SK-N-SH treated with all-trans-retinoic acid at 6 μM for 48 hours (cell line): ENCODE measurements around the gene FLYWCH2.

Experiments
- ATAC-seq: fragments of 200-7000 bp; cut with Tn5 transposase; 3 replicates; pipeline ENCODE4 v1.9.1; 2020; ENCODE audit warnings: mild to moderate bottlenecking, moderate library complexity
- ARNTL ChIP-seq: fragments of 450-650 bp; formaldehyde crosslinking; IDR thresholded peaks from 2 replicates; pipeline ENCODE4 v1.5.0; 2020; ENCODE audit warnings: low read depth, mild to moderate bottlenecking, moderate library complexity, borderline replicate concordance
- BACH2 ChIP-seq: fragments of 250-450 bp; sonication (Bioruptor Pico); IDR thresholded peaks from 2 replicates; pipeline ENCODE4 v1.9.0; 2021; ENCODE audit warnings: mild to moderate bottlenecking, borderline replicate concordance
- CSDC2 ChIP-seq: fragments of 250-450 bp; sonication (Bioruptor Pico); IDR thresholded peaks from 2 replicates; pipeline ENCODE4 v1.5.0; 2020; ENCODE audit warnings: mild to moderate bottlenecking, moderate library complexity
- CSRNP3 ChIP-seq: fragments of 250-450 bp; sonication (Bioruptor Pico); IDR thresholded peaks from 2 replicates; pipeline ENCODE4 v1.5.1; 2021; ENCODE audit warnings: mild to moderate bottlenecking, moderate library complexity
- ESRRG ChIP-seq: fragments of 250-450 bp; sonication (Bioruptor Pico); IDR thresholded peaks from 2 replicates; pipeline ENCODE4 v1.6.1; 2021; ENCODE audit warnings: mild to moderate bottlenecking
- ISL1 ChIP-seq: fragments of 250-450 bp; sonication (Bioruptor Pico); IDR thresholded peaks from 2 replicates; pipeline ENCODE4 v2.1.2; 2022; ENCODE audit warnings: mild to moderate bottlenecking, moderate library complexity
- OSR1 ChIP-seq: fragments of 250-450 bp; sonication (Bioruptor Pico); IDR thresholded peaks from 2 replicates; pipeline ENCODE4 v1.8.0; 2022; ENCODE audit warnings: moderate library complexity, mild to moderate bottlenecking, inconsistent platforms
- PPARA ChIP-seq: fragments of 250-450 bp; sonication (Bioruptor Pico); IDR thresholded peaks from 2 replicates; pipeline ENCODE4 v1.5.0; 2020; ENCODE audit warnings: mild to moderate bottlenecking, borderline replicate concordance
- RARB ChIP-seq: fragments of 250-450 bp; sonication (Bioruptor Pico); IDR thresholded peaks from 2 replicates; pipeline ENCODE4 v1.8.0; 2021; ENCODE audit warnings: mild to moderate bottlenecking, moderate library complexity
- SNAI2 ChIP-seq: fragments of 250-450 bp; sonication (Bioruptor Pico); IDR thresholded peaks from 2 replicates; pipeline ENCODE4 v1.5.0; 2020; ENCODE audit warnings: mild to moderate bottlenecking, moderate library complexity
- TCF4 ChIP-seq: fragments of 250-450 bp; sonication (Bioruptor Pico); IDR thresholded peaks from 2 replicates; pipeline ENCODE4 v1.8.0; 2021; ENCODE audit warnings: mild to moderate bottlenecking, moderate library complexity, borderline replicate concordance
- TOX ChIP-seq: fragments of 250-450 bp; sonication (Bioruptor Pico); IDR thresholded peaks from 2 replicates; pipeline ENCODE4 v1.8.0; 2021; ENCODE audit warnings: mild to moderate bottlenecking, moderate library complexity, borderline replicate concordance
- ZC3H10 ChIP-seq: fragments of 250-450 bp; sonication (Bioruptor Pico); IDR thresholded peaks from 2 replicates; pipeline ENCODE4 v1.5.1; 2021; ENCODE audit warnings: mild to moderate bottlenecking, moderate library complexity
- ZFP3 ChIP-seq: fragments of 250-450 bp; sonication (Bioruptor Pico); IDR thresholded peaks from 2 replicates; pipeline ENCODE4 v1.5.0; 2020; ENCODE audit warnings: mild to moderate bottlenecking, moderate library complexity
- ZFP30 ChIP-seq: fragments of 450-650 bp; formaldehyde crosslinking; IDR thresholded peaks from 2 replicates; pipeline ENCODE4 v1.5.0; 2022; ENCODE audit warnings: mild to moderate bottlenecking, moderate library complexity
- ZNF70 ChIP-seq: fragments of 450-650 bp; formaldehyde crosslinking; IDR thresholded peaks from 2 replicates; pipeline ENCODE4 v1.5.0; 2020; ENCODE audit warnings: mild to moderate bottlenecking, moderate library complexity
- ZNF8 ChIP-seq: fragments of 450-650 bp; formaldehyde crosslinking; IDR thresholded peaks from 2 replicates; pipeline ENCODE4 v1.5.0; 2020; ENCODE audit warnings: mild to moderate bottlenecking, moderate library complexity
- TF ChIP-seq, protein P1 (sequence below): fragments of 250-450 bp; sonication (Bioruptor Pico); IDR thresholded peaks from 2 replicates; pipeline ENCODE4 v1.8.0; 2021; ENCODE audit warnings: low read depth, mild to moderate bottlenecking, moderate library complexity, borderline replicate concordance
- TF ChIP-seq, protein P2 (sequence below): fragments of 250-450 bp; sonication (Bioruptor Pico); IDR thresholded peaks from 2 replicates; pipeline ENCODE4 v1.8.0; 2020; ENCODE audit warnings: mild to moderate bottlenecking, moderate library complexity, borderline replicate concordance
- TF ChIP-seq, protein P3 (sequence below): fragments of 250-450 bp; sonication (Bioruptor Pico); IDR thresholded peaks from 2 replicates; pipeline ENCODE4 v1.5.0; 2020; ENCODE audit warnings: mild to moderate bottlenecking, moderate library complexity

FLYWCH2 gene

GRCh38 chr16:2883458-2883908 lies 468 bp downstream of the FLYWCH2 start:
- peak; percentile 32 for ATAC-seq

GRCh38 chr16:2884041-2884451 lies 1.0 kb downstream of the FLYWCH2 start:
- TF ChIP-seq, protein P1, sequence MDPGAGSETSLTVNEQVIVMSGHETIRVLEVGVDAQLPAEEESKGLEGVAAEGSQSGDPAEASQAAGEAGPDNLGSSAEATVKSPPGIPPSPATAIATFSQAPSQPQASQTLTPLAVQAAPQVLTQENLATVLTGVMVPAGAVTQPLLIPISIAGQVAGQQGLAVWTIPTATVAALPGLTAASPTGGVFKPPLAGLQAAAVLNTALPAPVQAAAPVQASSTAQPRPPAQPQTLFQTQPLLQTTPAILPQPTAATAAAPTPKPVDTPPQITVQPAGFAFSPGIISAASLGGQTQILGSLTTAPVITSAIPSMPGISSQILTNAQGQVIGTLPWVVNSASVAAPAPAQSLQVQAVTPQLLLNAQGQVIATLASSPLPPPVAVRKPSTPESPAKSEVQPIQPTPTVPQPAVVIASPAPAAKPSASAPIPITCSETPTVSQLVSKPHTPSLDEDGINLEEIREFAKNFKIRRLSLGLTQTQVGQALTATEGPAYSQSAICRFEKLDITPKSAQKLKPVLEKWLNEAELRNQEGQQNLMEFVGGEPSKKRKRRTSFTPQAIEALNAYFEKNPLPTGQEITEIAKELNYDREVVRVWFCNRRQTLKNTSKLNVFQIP (CRISPR knock-in tag): no peak
- TF ChIP-seq, protein P2, sequence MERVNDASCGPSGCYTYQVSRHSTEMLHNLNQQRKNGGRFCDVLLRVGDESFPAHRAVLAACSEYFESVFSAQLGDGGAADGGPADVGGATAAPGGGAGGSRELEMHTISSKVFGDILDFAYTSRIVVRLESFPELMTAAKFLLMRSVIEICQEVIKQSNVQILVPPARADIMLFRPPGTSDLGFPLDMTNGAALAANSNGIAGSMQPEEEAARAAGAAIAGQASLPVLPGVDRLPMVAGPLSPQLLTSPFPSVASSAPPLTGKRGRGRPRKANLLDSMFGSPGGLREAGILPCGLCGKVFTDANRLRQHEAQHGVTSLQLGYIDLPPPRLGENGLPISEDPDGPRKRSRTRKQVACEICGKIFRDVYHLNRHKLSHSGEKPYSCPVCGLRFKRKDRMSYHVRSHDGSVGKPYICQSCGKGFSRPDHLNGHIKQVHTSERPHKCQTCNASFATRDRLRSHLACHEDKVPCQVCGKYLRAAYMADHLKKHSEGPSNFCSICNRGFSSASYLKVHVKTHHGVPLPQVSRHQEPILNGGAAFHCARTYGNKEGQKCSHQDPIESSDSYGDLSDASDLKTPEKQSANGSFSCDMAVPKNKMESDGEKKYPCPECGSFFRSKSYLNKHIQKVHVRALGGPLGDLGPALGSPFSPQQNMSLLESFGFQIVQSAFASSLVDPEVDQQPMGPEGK (CRISPR knock-in tag): no peak
- TF ChIP-seq BACH2 (CRISPR knock-in tag) (no peak), ISL1 (no peak)
- ATAC-seq: no peak

More at GRCh38 chr16:2883458-2883908, 468 bp downstream of the FLYWCH2 start:
- no peak for TF ChIP-seq ZFP30 (CRISPR knock-in tag)
- no peak for TF ChIP-seq ISL1
- TF ChIP-seq OSR1 (CRISPR knock-in tag): no peak
- no peak for TF ChIP-seq CSDC2 (CRISPR knock-in tag)
- no peak for TF ChIP-seq ESRRG
- TF ChIP-seq ZNF70 (CRISPR knock-in tag): no peak
- TF ChIP-seq ZFP3: no peak
- TF ChIP-seq ZNF8 (CRISPR knock-in tag): no peak
- no peak for TF ChIP-seq TCF4 (CRISPR knock-in tag)
- no peak for TF ChIP-seq ARNTL
- TF ChIP-seq CSRNP3: no peak
- no peak for TF ChIP-seq ZC3H10
- TF ChIP-seq RARB: no peak
- TF ChIP-seq BACH2 (CRISPR knock-in tag): no peak
- no peak for TF ChIP-seq SNAI2 (CRISPR knock-in tag)
- no peak for TF ChIP-seq TOX (CRISPR knock-in tag)
- TF ChIP-seq, protein P1 (CRISPR knock-in tag): no peak
- TF ChIP-seq, protein P2 (CRISPR knock-in tag): no peak
- TF ChIP-seq, protein P3, sequence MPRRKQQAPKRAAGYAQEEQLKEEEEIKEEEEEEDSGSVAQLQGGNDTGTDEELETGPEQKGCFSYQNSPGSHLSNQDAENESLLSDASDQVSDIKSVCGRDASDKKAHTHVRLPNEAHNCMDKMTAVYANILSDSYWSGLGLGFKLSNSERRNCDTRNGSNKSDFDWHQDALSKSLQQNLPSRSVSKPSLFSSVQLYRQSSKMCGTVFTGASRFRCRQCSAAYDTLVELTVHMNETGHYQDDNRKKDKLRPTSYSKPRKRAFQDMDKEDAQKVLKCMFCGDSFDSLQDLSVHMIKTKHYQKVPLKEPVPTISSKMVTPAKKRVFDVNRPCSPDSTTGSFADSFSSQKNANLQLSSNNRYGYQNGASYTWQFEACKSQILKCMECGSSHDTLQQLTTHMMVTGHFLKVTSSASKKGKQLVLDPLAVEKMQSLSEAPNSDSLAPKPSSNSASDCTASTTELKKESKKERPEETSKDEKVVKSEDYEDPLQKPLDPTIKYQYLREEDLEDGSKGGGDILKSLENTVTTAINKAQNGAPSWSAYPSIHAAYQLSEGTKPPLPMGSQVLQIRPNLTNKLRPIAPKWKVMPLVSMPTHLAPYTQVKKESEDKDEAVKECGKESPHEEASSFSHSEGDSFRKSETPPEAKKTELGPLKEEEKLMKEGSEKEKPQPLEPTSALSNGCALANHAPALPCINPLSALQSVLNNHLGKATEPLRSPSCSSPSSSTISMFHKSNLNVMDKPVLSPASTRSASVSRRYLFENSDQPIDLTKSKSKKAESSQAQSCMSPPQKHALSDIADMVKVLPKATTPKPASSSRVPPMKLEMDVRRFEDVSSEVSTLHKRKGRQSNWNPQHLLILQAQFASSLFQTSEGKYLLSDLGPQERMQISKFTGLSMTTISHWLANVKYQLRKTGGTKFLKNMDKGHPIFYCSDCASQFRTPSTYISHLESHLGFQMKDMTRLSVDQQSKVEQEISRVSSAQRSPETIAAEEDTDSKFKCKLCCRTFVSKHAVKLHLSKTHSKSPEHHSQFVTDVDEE (CRISPR knock-in tag): no peak
- no peak for TF ChIP-seq PPARA (CRISPR knock-in tag)
